ENCODE measurements around the gene ZNF408.

DNA sequence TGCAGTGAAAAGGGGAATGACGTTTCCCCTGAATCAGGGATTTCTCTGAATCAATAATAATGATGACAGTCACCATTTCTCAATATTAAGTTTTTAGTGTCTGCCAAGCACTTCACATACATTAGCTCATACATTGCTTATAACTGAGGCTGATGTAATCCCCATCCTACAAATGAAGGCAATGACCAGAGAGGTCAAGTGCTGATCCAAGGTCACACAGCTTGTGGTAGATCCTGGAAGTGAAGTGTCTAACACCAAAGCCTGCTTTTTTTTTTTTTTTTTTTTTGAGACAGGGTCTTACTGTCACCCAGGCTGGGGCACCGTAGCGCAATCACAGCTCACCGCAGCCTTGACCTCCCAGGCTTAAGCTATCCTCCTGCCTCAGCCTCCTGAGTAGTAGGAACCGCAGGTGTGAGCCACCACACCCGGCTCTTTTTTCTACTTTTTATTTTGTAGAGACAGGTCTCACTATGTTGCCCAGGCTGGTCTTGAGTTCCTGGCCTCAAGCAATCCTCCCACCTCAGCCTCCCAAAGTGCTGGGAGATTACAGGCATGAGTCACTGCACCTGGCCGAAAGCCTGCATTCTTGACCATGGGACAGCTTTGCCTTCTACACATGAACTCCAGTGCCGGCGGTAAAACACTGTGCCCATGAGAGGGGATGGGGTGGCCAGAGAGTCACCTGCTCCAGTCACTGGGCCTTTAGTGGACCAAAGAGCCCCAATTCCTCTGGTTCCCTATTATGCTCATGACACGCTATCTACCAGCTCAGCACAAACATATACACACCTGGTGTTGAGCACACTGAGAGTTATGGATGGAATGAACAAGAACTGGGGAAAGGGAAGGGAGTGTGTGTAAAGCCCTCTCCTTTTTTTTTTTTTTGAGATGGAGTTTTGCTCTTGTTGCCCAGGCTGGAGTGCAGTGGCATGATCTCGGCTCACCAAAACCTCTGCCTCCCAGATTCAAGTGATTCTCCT lies 17.8 kb upstream of the ZNF408 start:
- TF ChIP-seq, protein P1, sequence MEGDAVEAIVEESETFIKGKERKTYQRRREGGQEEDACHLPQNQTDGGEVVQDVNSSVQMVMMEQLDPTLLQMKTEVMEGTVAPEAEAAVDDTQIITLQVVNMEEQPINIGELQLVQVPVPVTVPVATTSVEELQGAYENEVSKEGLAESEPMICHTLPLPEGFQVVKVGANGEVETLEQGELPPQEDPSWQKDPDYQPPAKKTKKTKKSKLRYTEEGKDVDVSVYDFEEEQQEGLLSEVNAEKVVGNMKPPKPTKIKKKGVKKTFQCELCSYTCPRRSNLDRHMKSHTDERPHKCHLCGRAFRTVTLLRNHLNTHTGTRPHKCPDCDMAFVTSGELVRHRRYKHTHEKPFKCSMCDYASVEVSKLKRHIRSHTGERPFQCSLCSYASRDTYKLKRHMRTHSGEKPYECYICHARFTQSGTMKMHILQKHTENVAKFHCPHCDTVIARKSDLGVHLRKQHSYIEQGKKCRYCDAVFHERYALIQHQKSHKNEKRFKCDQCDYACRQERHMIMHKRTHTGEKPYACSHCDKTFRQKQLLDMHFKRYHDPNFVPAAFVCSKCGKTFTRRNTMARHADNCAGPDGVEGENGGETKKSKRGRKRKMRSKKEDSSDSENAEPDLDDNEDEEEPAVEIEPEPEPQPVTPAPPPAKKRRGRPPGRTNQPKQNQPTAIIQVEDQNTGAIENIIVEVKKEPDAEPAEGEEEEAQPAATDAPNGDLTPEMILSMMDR (IDR thresholded peaks at IDR 0.05 in 2 of 3, conservative IDR thresholded peaks at IDR 0.05 in 1 of 3; ENCODE audit: borderline replicate concordance in 1 of 3, insufficient read depth in 1 of 3, low read depth in 2 of 3, low read length in 2 of 3), result no peak
- TF ChIP-seq RAD21 (IDR thresholded peaks at IDR 0.05; ENCODE audit: low read depth) (no peak), CEBPB (IDR thresholded peaks at IDR 0.05; ENCODE audit: low read depth) (no peak), POLR2A (IDR thresholded peaks at IDR 0.05; ENCODE audit: borderline replicate concordance, extremely low read depth, insufficient read depth, insufficient read length) (no peak), POLR2AphosphoS5 (IDR thresholded peaks at IDR 0.05; ENCODE audit: low read depth, low read length) (no peak), JUND (IDR thresholded peaks at IDR 0.05) (peak; percentile 44; the same call in 1 of the 2 replicates), EZH2 (IDR thresholded peaks at IDR 0.05) (no peak), FOSL1 (IDR thresholded peaks at IDR 0.05; ENCODE audit: low read depth) (no peak; the same call in 1 of the 2 replicates)
- TF ChIP-seq, protein P2, sequence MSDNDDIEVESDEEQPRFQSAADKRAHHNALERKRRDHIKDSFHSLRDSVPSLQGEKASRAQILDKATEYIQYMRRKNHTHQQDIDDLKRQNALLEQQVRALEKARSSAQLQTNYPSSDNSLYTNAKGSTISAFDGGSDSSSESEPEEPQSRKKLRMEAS (IDR thresholded peaks at IDR 0.05), result no peak
- TF ChIP-seq, protein P3, sequence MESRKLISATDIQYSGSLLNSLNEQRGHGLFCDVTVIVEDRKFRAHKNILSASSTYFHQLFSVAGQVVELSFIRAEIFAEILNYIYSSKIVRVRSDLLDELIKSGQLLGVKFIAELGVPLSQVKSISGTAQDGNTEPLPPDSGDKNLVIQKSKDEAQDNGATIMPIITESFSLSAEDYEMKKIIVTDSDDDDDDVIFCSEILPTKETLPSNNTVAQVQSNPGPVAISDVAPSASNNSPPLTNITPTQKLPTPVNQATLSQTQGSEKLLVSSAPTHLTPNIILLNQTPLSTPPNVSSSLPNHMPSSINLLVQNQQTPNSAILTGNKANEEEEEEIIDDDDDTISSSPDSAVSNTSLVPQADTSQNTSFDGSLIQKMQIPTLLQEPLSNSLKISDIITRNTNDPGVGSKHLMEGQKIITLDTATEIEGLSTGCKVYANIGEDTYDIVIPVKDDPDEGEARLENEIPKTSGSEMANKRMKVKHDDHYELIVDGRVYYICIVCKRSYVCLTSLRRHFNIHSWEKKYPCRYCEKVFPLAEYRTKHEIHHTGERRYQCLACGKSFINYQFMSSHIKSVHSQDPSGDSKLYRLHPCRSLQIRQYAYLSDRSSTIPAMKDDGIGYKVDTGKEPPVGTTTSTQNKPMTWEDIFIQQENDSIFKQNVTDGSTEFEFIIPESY (IDR thresholded peaks at IDR 0.05; ENCODE audit: extremely low read depth, insufficient replicate concordance, low read length), result no peak
- TF ChIP-seq, protein P4, sequence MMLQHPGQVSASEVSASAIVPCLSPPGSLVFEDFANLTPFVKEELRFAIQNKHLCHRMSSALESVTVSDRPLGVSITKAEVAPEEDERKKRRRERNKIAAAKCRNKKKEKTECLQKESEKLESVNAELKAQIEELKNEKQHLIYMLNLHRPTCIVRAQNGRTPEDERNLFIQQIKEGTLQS (IDR thresholded peaks at IDR 0.05), result no peak

Measured in HCT116 (cell line).